Measurements from ENCODE around the gene CASP8. TPM values are rescaled to one million over a fixed set of nuclear protein-coding genes. Genes with fewer than 3 reads are reported as not detected.

Gene CASP8
- total and polyA plus RNA-seq, 9 of the 15 experiments (the other 6 are each of a cell fraction or from before 2014, with no cell fraction given): 10.2 to 31.4 (median 19.4) TPM

GRCh38 chr2:201276511-201276910 is 16.2 kb downstream of the CASP8 start (continued):
- TF ChIP-seq HES1 (IDR thresholded peaks at IDR 0.05; ENCODE audit: low read depth): no peak

GRCh38 chr2:201279079-201279478 is 18.7 kb downstream of the CASP8 start:
- intact Hi-C loops (cut with micrococcal nuclease): no loop called here
- POLR2A ChIA-PET: interaction anchor here (0.6 to 1.1 kb wide), 2 partner anchors 9 to 27 kb away, joined by 3 to 4 read pairs; no protein-coding TSS in a partner anchor

More at GRCh38 chr2:201279079-201279478, 18.7 kb downstream of the CASP8 start:
- H3K9me3 ChIP-seq (replicated peaks; ENCODE audit: control insufficient read depth, insufficient read depth, low read depth, low read length): no peaks in the 10 kb centered on the region
- H3K27ac ChIP-seq (ENCODE audit: extremely low read depth, low read depth, low read length): no peak overlapping the region
- H3K4me1 ChIP-seq (replicated peaks in 1 of 2; ENCODE audit: control insufficient read depth in 2 of 2, insufficient read depth in 2 of 2, low read length in 2 of 2): no peaks in the 10 kb centered on the region; a peak in 1 of 5 replicates
- no TSS peak for BruUV-seq (replicated peaks)
- peaks cover 45% of the 10 kb centered on the region; the same call in 2 of the 3 replicates for H3K36me3 ChIP-seq (ENCODE audit: control insufficient read depth, insufficient read depth, low read length)
- H3K9ac ChIP-seq (ENCODE audit: insufficient read depth in 1 of 2, low read depth in 2 of 2, low read length in 2 of 2): no peak overlapping the region
- H3K4me2 ChIP-seq (ENCODE audit: insufficient read depth, low read length): no peak overlapping the region
- H3K79me2 ChIP-seq (ENCODE audit: control insufficient read depth, insufficient read depth, low read length): no peaks in the 10 kb centered on the region
- DNase-seq (ENCODE audit: extremely low read depth in 1 of 4, low spot score in 3 of 4): no peak
- no peak overlapping the region for H2AFZ ChIP-seq (ENCODE audit: low read depth, low read length)
- CTCF ChIA-PET (ENCODE audit: low intra/inter-chr PET ratio): no interaction called here
- no peak for FAIRE-seq
- ATAC-seq: no peak
- H4K20me1 ChIP-seq (replicated peaks; ENCODE audit: control insufficient read depth, insufficient read depth, low read length): no peaks in the 10 kb centered on the region
- no peak overlapping the region for H3K4me3 ChIP-seq
- 92% methylated on average over 1 of the region's 1 CpG for WGBS (ENCODE audit: insufficient coverage, low coverage, missing lambda C conversion rate)
- no peaks in the 10 kb centered on the region for H3K27me3 ChIP-seq (ENCODE audit: control insufficient read depth in 2 of 2, insufficient read depth in 2 of 2, low read length in 2 of 2)
- in situ Hi-C loops (cut with MboI): no loop called here
- no peak for TF ChIP-seq MLX (CRISPR knock-in tag; conservative IDR thresholded peaks at IDR 0.05)
- no peak for TF ChIP-seq ZNF561 (CRISPR knock-in tag; conservative IDR thresholded peaks at IDR 0.05)
- no peak for TF ChIP-seq HNRNPL (IDR thresholded peaks at IDR 0.05; ENCODE audit: low read depth, low read length)
- TF ChIP-seq ZNF311 (CRISPR knock-in tag; IDR thresholded peaks at IDR 0.05): no peak
- no peak for TF ChIP-seq CREB5 (CRISPR knock-in tag; IDR thresholded peaks at IDR 0.05)
- TF ChIP-seq ZKSCAN8 (CRISPR knock-in tag; IDR thresholded peaks at IDR 0.05): no peak
- H3K9me1 ChIP-seq (ENCODE audit: control insufficient read depth, insufficient read depth, low read length): no peaks in the 10 kb centered on the region
